GM12873 (cell line): ENCODE results near the gene KCND3.

Experiments used
- TF ChIP-seq, protein P1 (sequence below): IDR thresholded peaks from 2 replicates; pipeline ENCODE4 v1.5.1; 2012; ENCODE audit warnings: low read depth, mild to moderate bottlenecking, moderate library complexity, low read length, control low read depth; ENCODE audit not compliant: insufficient read depth; ENCODE audit errors: missing control alignments

The KCND3 gene

DNA sequence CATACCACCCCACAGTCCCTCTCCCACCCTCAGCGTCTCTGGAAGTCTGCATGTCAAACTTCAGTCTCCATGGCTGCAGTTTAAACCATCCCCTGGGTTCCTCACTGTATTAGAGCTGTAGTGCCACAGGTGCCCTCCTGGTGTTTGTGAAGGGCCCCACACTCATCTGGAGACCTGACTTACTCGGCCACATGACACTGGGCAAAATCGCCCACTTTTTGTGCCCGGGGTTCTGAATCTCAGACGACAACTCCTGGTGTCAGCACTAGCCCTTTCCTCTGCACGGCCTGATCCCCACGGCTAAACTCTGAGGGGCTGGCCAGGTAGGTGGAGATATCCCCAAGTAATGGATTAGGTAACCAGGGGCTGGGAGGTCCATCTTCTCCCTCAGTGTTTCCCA is 256.8 kb downstream of the KCND3 start:
- TF ChIP-seq, protein P1, sequence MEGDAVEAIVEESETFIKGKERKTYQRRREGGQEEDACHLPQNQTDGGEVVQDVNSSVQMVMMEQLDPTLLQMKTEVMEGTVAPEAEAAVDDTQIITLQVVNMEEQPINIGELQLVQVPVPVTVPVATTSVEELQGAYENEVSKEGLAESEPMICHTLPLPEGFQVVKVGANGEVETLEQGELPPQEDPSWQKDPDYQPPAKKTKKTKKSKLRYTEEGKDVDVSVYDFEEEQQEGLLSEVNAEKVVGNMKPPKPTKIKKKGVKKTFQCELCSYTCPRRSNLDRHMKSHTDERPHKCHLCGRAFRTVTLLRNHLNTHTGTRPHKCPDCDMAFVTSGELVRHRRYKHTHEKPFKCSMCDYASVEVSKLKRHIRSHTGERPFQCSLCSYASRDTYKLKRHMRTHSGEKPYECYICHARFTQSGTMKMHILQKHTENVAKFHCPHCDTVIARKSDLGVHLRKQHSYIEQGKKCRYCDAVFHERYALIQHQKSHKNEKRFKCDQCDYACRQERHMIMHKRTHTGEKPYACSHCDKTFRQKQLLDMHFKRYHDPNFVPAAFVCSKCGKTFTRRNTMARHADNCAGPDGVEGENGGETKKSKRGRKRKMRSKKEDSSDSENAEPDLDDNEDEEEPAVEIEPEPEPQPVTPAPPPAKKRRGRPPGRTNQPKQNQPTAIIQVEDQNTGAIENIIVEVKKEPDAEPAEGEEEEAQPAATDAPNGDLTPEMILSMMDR: no peak

DNA sequence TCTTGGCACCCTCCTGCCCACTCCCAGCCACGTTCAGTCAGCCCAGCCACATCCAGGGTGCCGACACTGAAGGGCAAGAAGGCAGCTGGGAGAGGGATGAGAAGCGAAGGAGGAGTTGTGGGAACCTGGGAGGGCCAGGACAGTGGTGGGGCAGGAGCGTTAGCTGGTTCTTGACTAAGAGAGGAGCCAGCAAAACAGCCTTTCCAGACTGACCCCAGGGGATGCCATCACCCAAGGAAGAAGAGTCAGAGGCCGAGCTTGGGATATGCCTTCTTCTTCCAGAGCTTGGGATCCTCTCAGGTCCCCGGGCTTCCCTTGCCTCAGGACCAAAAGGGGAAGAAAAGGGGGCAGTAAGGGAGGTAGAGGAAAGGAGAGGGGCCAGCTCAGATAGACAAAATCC is 257.5 kb downstream of the KCND3 start:
- TF ChIP-seq, protein P1: no peak

DNA sequence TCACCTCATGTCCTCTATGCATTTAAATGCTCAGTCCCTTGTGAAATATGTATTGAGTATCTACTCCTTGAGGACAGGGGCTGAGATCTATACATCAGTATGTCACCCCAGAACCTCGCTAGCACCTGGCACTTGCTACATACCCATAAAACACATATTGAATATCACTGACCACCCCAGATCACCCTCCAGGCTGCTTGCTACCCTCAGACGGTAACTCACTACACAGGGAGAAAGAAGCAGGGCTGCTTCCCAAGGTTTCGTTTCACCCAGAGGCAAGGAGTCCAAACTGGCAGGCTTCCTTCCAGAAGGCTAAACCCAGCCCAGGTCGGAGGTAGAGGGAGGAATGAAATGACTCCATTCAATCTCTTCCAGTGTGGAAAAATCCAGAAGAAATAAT is 258.8 kb downstream of the KCND3 start:
- TF ChIP-seq, protein P1: no peak

DNA sequence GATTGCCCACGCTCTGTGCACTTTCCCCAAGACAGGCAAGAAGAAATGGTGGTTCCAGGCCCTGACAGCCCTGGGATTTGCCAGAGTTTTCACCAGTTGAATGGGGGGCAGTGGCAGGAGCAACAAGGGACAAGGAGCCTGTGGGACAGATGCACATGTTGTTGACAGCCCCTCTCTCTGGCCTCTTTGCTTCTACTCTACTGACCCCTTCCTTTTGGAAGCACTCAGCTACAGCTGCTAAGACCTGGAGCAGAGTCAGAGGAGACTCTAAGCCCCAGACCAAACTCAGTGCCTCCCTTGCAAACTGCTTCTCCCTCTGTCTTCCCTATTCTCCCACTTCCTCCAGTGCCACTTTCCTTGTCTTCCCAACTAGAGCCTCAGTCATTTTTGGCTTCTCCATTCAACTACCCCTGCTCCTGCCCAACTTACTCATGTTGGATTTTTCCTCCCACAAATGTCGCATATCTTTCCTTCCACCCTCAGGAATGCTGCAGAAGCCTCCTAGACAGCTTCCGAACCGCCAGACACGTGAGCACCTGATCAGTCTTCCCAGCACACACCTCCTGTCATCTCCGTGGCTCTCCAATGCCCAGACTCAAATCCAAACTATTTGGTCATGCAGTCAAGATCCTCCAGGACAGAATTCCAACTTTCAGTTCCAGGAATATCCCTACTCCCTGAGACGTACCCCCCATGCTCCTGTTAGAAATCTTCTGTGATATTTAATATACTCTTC is 259.4 kb downstream of the KCND3 start:
- TF ChIP-seq, protein P1: no peak

DNA sequence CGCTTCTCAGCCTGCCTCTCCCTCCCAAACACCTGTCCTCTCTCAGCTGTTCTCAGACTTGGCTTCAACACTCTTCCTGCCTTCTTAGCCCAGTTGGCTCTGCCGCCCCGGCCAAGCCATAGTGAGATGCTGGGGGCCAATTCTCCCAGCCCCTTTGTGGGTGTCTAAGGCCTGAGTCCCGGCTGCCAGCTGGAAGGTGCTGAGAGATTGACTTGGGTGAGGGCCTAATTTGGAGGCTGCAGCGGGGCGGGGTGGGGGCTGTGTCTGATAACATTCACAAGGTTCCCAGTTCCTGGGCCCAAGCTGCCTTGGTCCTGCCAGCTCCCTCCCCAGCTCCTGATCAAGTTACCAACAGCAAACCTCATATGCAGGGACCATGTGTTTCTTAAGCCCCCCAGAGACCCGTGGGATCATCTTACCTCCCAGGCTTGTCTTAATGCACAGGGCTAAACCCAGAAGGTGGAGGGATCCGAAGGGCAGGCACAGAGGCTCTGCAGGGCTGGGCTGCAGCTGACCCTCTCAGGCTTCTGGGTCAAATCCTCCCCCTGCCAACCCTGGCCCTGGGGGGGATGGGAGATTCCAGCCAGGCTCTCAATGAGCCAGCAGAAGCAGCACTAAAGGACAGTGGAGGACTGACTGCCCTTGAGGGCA is 260.1 kb downstream of the KCND3 start:
- TF ChIP-seq, protein P1: no peak

DNA sequence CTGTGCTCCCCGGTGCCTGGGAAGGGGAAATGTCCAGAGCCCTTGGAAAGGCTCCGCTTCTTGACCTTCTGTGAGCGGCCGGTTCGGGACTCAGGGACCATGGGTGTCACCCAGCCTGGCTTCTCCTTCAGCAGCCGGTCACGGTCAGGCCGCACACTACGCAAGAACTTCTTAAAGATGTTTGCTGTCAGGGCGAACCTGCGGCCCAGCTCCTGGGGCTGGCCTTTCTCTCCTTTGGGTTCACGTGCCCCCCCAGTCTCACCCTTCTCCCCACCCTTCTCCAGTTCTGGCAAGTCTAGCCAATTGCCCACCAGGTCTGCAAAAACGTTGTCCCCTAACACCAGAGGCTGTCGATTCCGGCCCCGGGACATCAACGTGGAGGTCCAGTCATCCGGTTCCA is 262.4 kb downstream of the KCND3 start:
- TF ChIP-seq, protein P1: no peak

DNA sequence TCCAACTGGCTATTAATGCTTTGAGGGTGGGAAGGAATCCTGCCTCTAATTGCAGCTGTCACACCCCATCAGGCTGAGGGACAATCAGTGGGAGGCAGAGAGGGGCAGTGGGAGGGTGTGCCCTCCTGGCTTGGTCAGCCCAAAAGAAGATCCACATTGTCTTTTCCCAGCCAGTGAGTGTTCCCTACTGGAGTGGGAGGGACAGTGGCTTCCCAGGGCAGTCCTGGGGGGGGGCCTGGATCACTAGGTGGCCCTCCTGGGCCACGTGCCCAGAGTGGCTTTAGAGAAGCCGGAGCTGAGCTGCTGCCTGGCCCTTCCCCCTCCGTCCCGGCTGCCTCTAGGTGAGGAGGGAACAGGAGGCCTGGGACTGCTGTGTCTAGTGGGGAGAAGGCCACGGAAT is 264.3 kb downstream of the KCND3 start:
- TF ChIP-seq, protein P1: no peak
